Measurements from ENCODE around the gene ALPL. TPM values are rescaled to one million over a fixed set of nuclear protein-coding genes. Genes with fewer than 3 reads are reported as not detected.

Gene ALPL
- total RNA-seq, 1 donor from 2014 or later, result 4.0 TPM

GRCh38 chr1:21530368-21531016 lies 21.3 kb downstream of the ALPL start:
- DNase-seq, result no peak

DNA sequence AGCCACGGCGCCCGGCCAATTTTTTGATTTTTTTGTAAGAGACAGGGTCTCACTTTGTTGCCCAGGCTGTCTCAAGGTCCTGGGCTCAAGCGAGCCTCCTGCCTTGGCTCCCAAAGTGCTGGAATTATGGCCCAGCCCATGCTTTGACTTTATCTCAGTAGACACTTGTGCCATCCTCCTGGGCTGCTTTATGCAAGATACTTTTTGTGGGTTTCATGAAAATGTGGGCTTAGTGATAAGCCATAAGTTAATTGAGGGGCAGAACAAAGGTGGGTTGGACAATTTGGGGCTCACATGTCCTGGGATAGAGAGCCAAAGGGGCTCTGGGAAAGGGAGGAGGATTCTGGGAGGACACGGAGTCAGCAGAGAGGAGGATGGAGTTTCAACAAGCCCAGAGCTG lies 22.0 kb downstream of the ALPL start:
- DNase-seq, result no peak

GRCh38 chr1:21532496-21532895 lies 23.3 kb downstream of the ALPL start:
- no peak for DNase-seq

- no peak for DNase-seq
These were observed 23.8 kb downstream of the ALPL start for GRCh38 chr1:21532992-21533534.

DNA sequence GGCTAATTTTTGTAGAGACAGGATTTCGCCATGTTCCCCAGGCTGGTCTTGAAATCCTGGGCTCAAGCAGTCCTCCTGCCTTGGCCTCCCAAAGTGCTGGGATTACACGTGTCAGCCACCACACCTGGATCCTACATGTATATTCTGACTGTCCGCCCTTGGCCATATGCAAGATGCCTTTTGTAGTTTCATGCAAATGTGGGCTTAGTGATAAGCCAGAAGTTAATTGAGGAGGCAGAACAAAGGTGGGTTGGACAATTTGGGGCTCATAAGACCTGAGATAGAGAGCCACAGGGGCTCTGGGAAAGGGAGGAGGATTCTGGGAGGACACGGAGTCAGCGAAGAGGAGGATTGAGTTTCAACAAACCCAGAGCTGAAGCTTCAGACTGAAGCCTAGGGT lies 24.9 kb downstream of the ALPL start:
- DNase-seq, result no peak

- DNase-seq, result peak; percentile 20
These were observed 25.6 kb downstream of the ALPL start for GRCh38 chr1:21534674-21535378.

- DNase-seq, result peak; percentile 62
These were observed 27.0 kb downstream of the ALPL start for GRCh38 chr1:21536218-21536617.

DNA sequence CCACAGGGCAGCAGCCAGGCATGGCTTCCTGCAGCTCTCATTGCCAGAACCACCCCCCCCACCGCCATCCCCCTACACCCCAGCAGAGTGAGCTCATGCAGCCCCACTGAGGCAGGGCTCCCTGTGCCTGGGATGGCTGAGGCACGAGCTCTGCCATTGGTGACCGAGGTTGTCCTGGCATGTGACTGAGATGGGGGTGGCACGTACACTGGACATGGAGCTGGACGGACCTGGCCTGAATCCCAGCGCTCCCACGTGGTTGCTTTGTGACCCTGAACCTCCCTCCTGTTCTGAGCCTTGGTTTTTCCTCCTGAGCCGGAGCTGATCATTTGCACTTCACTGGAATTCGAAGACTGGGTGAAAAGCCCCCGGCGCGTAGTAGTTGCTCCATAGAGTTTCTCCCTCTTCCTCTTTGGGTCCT lies 28.3 kb downstream of the ALPL start:
- DNase-seq, result no peak

DNA sequence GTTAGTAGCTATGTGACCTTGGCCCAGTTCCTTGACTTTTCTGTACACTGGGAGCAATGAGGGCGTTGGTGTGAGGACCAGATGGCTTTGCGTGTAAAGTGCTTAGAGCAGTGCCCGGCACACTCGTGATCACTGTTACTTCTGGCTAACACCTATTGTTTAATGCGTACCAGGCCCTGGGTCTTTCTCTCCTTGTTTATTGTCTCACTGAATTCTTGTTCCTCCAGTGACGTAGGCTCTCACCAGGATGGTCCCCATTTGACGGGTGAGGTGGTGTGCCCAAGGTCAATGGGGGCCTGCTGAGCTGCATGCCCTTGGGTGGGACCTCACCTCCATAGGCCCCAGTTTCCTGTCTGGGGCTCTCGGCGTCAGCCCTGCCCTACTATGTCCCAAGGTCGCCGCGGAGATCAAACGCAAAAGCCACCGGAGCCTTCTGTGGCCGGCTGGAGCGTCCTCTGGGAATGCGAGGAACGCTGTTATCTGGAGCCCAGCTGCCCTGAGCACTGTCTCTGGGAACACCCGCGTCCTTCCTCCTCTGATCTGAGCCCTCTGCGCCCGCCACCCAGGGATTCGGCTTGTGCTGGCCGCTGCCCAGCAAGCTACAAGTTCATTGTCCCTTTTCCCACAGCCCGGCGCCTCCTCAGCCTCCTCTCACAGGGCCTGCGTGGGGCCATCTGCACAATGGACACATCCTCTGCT lies 28.9 kb downstream of the ALPL start:
- DNase-seq, result no peak

GRCh38 chr1:21539933-21540332 lies 30.7 kb downstream of the ALPL start:
- DNase-seq, result no peak

DNA sequence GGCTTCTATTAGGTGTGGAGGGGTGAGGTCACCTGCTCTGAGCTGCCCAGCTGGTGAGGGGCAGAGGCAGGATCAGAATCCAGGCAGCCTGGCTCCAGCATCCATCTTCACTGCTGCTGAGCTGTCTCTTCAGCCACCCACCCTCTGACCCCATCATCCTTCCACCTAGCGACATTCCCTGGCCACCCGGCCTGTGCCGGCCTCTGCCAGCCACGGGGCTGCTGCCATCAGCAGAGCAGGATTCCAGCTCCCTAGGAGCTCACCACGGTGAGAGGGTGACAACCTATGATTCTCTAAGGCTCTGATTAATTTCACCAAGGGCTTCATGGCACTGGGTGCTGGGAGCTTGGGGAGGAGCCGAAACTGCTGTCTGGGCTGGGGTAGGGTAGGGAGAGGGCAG lies 32.1 kb downstream of the ALPL start:
- DNase-seq, result no peak

DNA sequence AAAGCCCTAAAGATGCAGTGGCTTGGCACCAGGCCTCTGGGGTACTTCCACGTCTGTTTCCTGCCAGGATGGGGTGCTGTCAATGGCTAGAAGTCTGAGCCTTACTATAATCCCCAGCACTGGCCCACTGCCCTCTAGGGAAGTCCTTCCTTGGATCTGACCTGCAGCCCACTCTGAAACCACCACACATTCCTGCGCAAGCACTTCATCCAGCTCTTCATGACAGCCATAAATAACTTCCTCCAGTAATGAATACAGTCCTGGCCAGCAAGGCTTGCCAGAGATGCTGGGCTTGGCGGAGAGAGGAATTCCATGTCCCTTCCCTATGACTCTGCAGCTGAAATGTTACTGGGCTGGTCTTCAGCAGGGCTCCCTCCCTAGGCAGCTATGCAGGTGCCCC lies 32.6 kb downstream of the ALPL start:
- peak; percentile 37 for DNase-seq

GRCh38 chr1:21543598-21543997 lies 34.4 kb downstream of the ALPL start:
- no peak for DNase-seq

- no peak for DNase-seq
These were observed 34.9 kb downstream of the ALPL start for GRCh38 chr1:21544095-21544494.

GRCh38 chr1:21546122-21546825 lies 37.1 kb downstream of the ALPL start:
- DNase-seq, result no peak

DNA sequence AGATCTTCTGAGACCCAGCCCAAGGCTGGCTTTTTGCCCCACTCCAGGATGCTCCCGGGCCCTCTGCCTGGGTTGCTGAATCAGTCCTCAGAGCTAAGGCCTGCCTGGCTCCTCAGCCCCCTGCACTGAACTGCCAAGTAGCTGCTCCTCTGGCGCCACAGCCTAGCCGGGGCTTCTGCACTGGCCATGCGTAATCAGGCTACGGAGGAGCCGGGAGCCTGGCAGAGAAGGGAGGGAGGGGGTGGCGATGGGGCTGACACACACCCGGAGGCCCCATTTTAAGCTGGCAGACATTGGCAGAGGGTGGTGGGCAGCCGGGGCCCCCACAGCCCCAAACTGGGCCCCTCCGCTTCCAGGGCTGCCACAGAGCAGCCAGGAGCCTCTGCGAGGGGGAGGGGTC lies 38.7 kb downstream of the ALPL start:
- DNase-seq, result no peak

- DNase-seq, result no peak
These were observed 40.9 kb downstream of the ALPL start for GRCh38 chr1:21550097-21550496.

DNA sequence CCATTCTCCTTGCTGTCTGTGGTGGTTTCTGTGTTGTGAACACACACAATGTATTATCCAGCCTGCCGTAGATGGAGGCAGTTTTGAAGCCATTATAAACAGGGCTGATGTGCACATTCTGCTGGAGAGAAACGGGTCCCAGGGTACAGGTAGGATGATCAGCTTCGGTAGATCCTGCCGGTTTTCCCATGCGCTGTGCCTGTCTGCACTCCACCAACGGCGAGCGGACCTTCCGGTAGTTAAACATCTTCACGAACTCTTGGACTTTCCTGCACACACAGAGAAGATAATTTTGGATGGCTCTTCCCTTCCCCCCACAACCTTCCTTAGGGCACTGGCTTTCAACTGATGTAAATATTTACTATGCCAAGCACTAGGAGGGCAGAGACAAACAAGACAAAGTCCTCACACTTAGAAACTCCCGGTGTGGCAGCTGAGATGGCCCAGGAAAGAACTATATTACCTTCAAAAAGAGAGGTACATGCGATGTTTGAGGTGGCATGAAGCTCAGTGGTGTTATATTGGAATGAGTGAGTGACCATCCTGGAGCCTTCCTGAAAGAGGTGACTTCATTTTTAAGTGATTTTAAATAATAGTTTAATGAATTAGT lies 41.7 kb downstream of the ALPL start:
- DNase-seq, result no peak

DNA sequence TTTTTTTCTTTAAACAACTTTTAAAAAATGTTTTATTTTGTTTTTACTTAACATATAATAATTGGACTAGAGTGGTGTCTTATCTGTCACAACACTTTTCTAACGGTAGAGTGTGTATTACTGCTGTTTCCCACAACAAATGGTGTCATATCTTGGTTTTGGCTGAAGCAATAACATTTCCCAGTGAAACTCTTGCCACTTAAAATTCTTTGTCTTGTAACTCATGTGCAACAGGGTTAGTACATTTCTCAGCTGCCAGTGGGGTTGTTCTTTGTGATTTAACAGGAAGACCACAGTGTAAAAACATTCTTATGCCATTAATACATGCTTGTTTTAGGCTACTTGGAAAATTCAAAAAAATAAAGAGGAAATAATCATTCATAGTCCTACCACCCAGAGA lies 43.5 kb downstream of the ALPL start:
- DNase-seq, result no peak

GRCh38 chr1:21553116-21553926 lies 44.1 kb downstream of the ALPL start:
- DNase-seq, result no peak
